WI38 (cell line): ENCODE data around the gene SAMD1.

Source experiments
- H3K4me3 ChIP-seq: 2 replicates; pipeline ENCODE4 v1.5.1; 2011; ENCODE audit warnings: low read depth, mild to moderate bottlenecking, control low read depth, low read length
- CTCF ChIP-seq: IDR thresholded peaks from 2 replicates; pipeline ENCODE4 v1.5.1; 2012; ENCODE audit warnings: low read depth, mild to moderate bottlenecking, control low read depth, low read length

The SAMD1 gene

DNA sequence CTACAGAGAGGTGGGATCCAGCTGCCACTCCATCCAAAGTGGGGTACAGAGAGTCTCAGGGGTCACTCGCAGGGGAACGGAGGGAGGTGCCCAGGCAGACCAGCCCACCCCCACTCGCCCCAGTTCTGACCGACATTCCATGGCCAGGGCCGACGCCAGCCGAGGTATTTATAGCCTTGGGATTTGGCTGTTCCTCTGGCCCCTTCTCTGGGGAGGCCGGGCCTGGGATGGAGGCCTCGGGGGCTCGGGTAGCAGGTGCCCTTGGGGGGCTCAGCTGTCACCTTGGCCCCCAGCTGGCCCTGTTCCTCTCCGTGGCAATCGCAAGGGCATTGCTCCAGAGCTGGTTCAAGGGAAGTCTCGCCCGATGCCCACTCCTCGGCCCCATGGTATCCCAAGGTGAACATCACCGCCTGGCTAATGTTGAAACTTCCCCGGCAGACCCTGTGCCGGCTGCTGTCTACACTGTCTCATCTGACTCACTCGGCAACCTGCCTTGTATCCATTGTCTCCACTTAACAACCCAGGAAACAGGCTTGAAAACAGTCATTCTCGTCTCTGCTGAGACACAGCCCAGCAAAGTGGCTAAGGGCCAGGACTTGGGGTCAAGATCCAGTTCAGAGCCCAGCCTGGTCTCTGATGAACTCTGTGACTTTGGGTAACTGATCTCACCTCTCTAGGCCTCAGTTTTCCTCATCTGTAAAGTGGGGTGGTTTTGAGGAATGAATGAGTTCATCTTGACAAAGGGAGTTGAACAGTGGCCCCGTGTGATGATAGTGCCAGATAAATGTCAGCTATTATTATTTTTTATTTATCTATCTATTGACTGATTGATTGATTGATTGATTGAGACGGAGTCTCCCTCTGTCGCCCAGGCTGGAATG, 17.3 kb upstream of the SAMD1 start:
- no peak for TF ChIP-seq CTCF
- H3K4me3 ChIP-seq: no peak overlapping the region

DNA sequence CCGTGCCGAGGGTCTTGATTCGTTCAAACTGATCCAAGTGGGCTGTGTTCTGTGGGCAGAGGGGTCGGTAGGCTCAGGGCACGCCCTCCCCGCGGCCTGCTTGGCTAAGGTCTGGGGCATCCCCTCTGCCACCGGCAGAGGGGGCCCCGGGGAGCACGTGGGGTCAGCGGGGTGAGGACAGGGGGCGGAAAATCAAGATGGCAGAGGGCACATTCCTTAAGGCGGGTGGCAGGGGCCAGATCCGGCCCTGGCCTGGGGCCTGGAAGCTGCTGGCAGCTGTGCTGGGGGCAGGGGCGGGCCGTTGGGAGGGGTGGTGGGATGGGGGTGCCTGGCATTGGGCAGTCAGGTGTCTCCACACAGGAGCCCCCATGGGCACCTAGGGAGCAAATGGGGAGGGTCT, 16.3 kb upstream of the SAMD1 start:
- H3K4me3 ChIP-seq: no peak overlapping the region
- TF ChIP-seq CTCF: no peak

GRCh38 chr19:14105680-14106079, 15.1 kb upstream of the SAMD1 start:
- no peak for TF ChIP-seq CTCF
- H3K4me3 ChIP-seq: no peak overlapping the region

GRCh38 chr19:14103310-14103709, 12.8 kb upstream of the SAMD1 start:
- no peak overlapping the region for H3K4me3 ChIP-seq
- TF ChIP-seq CTCF: no peak

GRCh38 chr19:14102756-14103155, 12.2 kb upstream of the SAMD1 start:
- H3K4me3 ChIP-seq: no peak overlapping the region
- TF ChIP-seq CTCF: no peak

- H3K4me3 ChIP-seq: no peak overlapping the region
- TF ChIP-seq CTCF: no peak
These were observed 11.6 kb upstream of the SAMD1 start for GRCh38 chr19:14102102-14102696.

DNA sequence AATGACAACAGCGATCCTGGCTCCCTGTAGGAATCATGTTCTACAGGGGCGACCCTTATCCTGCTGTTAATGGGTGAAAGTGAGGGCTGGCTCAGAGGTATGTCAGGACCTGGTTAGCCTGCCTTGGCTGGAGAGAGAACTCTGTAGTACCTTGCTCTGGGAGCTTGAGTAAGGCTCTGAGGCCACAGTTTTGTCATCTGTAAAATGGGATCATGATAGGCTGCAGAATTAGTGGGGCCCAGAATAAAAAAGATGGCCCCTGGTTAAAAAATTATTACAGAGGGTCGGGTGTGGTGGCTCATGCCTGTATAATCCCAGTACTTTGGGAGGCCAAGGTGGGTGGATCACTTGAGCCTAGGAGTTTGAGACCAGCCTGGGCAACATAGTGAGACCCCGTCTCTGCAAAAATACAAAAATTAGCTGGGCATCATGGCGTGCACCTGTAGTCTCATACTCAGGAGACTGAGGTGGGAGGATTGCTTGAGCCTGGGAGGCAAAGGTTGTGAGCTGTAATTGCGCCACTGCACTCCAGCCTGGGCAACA, 10.5 kb upstream of the SAMD1 start:
- TF ChIP-seq CTCF: no peak
- H3K4me3 ChIP-seq: no peak overlapping the region
